Activated T-helper 17 cell treated with anti-CD3 and anti-CD28 coated beads, Interleukin-2, amount 50 U/mL, for 72 hours (primary cell): Measurements from ENCODE around the gene FOXS1. TPM values are rescaled to one million over a fixed set of nuclear protein-coding genes. Genes with fewer than 3 reads are reported as not detected.

Experiments used
- ATAC-seq: fragments of 150-1000 bp; cut with Tn5 transposase; replicated peaks from 2 replicates; pipeline ENCODE4 v1.10.0; 2021; ENCODE audit warnings: mild to moderate bottlenecking, moderate library complexity
- H3K27ac Mint-ChIP-seq: one replicate; pipeline ENCODE4 v1.8.0; 2022; ENCODE audit warnings: mixed read lengths
- H3K27me3 Mint-ChIP-seq: one replicate; pipeline ENCODE4 v1.8.0; 2022; ENCODE audit warnings: mixed read lengths
- H3K36me3 Mint-ChIP-seq: one replicate; pipeline ENCODE4 v1.8.0; 2022; ENCODE audit warnings: low read depth, mild to moderate bottlenecking, mixed read lengths
- H3K4me1 Mint-ChIP-seq: one replicate; pipeline ENCODE4 v1.8.0; 2022; ENCODE audit warnings: mixed read lengths
- H3K4me3 Mint-ChIP-seq: one replicate; pipeline ENCODE4 v1.8.0; 2022; ENCODE audit warnings: mild to moderate bottlenecking, mixed read lengths
- H3K9me3 Mint-ChIP-seq: one replicate; pipeline ENCODE4 v1.8.0; 2022; ENCODE audit warnings: mixed read lengths
- total RNA-seq, 2 donors: library from RNA; stranded (reverse); gene quantifications; one replicate each; pipeline ENCODE4 v1.2.3, GENCODE V29; 2022

The FOXS1 gene
- total RNA-seq, 2 donors from 2014 or later, result not detected

- H3K27ac Mint-ChIP-seq, result no peak overlapping the region
- H3K9me3 Mint-ChIP-seq, result no peaks in the 10 kb centered on the region
- ATAC-seq, result no peak
- H3K4me1 Mint-ChIP-seq, result no peaks in the 10 kb centered on the region
- H3K4me3 Mint-ChIP-seq, result no peak overlapping the region
- no peaks in the 10 kb centered on the region for H3K36me3 Mint-ChIP-seq
- H3K27me3 Mint-ChIP-seq, result peaks cover 14% of the 10 kb centered on the region
Measured at GRCh38 chr20:31853481-31853880, 8.1 kb upstream of the FOXS1 start.

- Mint-ChIP-seq H3K27ac (no peak overlapping the region), H3K4me3 (no peak overlapping the region), H3K4me1 (no peaks in the 10 kb centered on the region)
Measured at GRCh38 chr20:31851240-31851955, 6.0 kb upstream of the FOXS1 start.

GRCh38 chr20:31849306-31849930, 4.0 kb upstream of the FOXS1 start:
- H3K4me3 Mint-ChIP-seq, result no peak overlapping the region
- no peak overlapping the region for H3K27ac Mint-ChIP-seq
- no peaks in the 10 kb centered on the region for H3K9me3 Mint-ChIP-seq
- no peaks in the 10 kb centered on the region for H3K4me1 Mint-ChIP-seq
- peaks cover 8% of the 10 kb centered on the region for H3K27me3 Mint-ChIP-seq
- H3K36me3 Mint-ChIP-seq, result no peaks in the 10 kb centered on the region
- no peak for ATAC-seq

More at GRCh38 chr20:31851240-31851955, 6.0 kb upstream of the FOXS1 start:
- Mint-ChIP-seq H3K9me3 (no peaks in the 10 kb centered on the region), H3K36me3 (no peaks in the 10 kb centered on the region), H3K27me3 (peaks cover 8% of the 10 kb centered on the region)
- no peak for ATAC-seq

- Mint-ChIP-seq H3K4me3 (no peak overlapping the region), H3K4me1 (no peaks in the 10 kb centered on the region), H3K36me3 (no peaks in the 10 kb centered on the region), H3K9me3 (no peaks in the 10 kb centered on the region), H3K27me3 (peaks cover 8% of the 10 kb centered on the region), H3K27ac (no peak overlapping the region)
- ATAC-seq, result no peak
Measured at GRCh38 chr20:31848088-31848999, 2.9 kb upstream of the FOXS1 start.

GRCh38 chr20:31846793-31847138, 1.4 kb upstream of the FOXS1 start:
- no peak overlapping the region for H3K4me3 Mint-ChIP-seq
- H3K4me1 Mint-ChIP-seq, result no peaks in the 10 kb centered on the region
- H3K27me3 Mint-ChIP-seq, result peaks cover 8% of the 10 kb centered on the region
- no peak overlapping the region for H3K27ac Mint-ChIP-seq
- no peaks in the 10 kb centered on the region for H3K36me3 Mint-ChIP-seq
- no peaks in the 10 kb centered on the region for H3K9me3 Mint-ChIP-seq
- ATAC-seq, result no peak

GRCh38 chr20:31844737-31845299, 586 bp downstream of the FOXS1 start:
- no peaks in the 10 kb centered on the region for H3K9me3 Mint-ChIP-seq
- no peaks in the 10 kb centered on the region for H3K4me1 Mint-ChIP-seq
- no peaks in the 10 kb centered on the region for H3K27me3 Mint-ChIP-seq
- ATAC-seq, result no peak
- no peaks in the 10 kb centered on the region for H3K36me3 Mint-ChIP-seq
- no peak overlapping the region for H3K27ac Mint-ChIP-seq
- H3K4me3 Mint-ChIP-seq, result no peak overlapping the region

GRCh38 chr20:31843881-31844280, 1.5 kb downstream of the FOXS1 start:
- Mint-ChIP-seq H3K9me3 (no peaks in the 10 kb centered on the region), H3K36me3 (no peaks in the 10 kb centered on the region), H3K27me3 (no peaks in the 10 kb centered on the region), H3K27ac (no peak overlapping the region), H3K4me1 (no peaks in the 10 kb centered on the region), H3K4me3 (no peak overlapping the region)
- ATAC-seq, result no peak

- H3K4me1 Mint-ChIP-seq, result no peaks in the 10 kb centered on the region
- H3K4me3 Mint-ChIP-seq, result no peak overlapping the region
- no peaks in the 10 kb centered on the region for H3K36me3 Mint-ChIP-seq
- H3K27ac Mint-ChIP-seq, result no peak overlapping the region
- H3K9me3 Mint-ChIP-seq, result no peaks in the 10 kb centered on the region
- no peak for ATAC-seq
- no peaks in the 10 kb centered on the region for H3K27me3 Mint-ChIP-seq
Measured at GRCh38 chr20:31843288-31843687, 2.1 kb downstream of the FOXS1 start.

GRCh38 chr20:31842471-31843157, 2.8 kb downstream of the FOXS1 start:
- no peak for ATAC-seq
- no peaks in the 10 kb centered on the region for H3K4me1 Mint-ChIP-seq

GRCh38 chr20:31841928-31842327, 3.5 kb downstream of the FOXS1 start:
- no peak for ATAC-seq
- H3K27me3 Mint-ChIP-seq, result no peaks in the 10 kb centered on the region
- H3K4me3 Mint-ChIP-seq, result no peak overlapping the region
- H3K27ac Mint-ChIP-seq, result no peak overlapping the region
- H3K9me3 Mint-ChIP-seq, result no peaks in the 10 kb centered on the region
- no peaks in the 10 kb centered on the region for H3K36me3 Mint-ChIP-seq
- no peaks in the 10 kb centered on the region for H3K4me1 Mint-ChIP-seq

More at GRCh38 chr20:31842471-31843157, 2.8 kb downstream of the FOXS1 start:
- Mint-ChIP-seq H3K9me3 (no peaks in the 10 kb centered on the region), H3K27ac (no peak overlapping the region), H3K27me3 (no peaks in the 10 kb centered on the region), H3K36me3 (no peaks in the 10 kb centered on the region), H3K4me3 (no peak overlapping the region)

- no peaks in the 10 kb centered on the region for H3K36me3 Mint-ChIP-seq
- no peak overlapping the region for H3K4me3 Mint-ChIP-seq
- no peak for ATAC-seq
- no peak overlapping the region for H3K27ac Mint-ChIP-seq
- no peaks in the 10 kb centered on the region for H3K27me3 Mint-ChIP-seq
- no peaks in the 10 kb centered on the region for H3K4me1 Mint-ChIP-seq
- H3K9me3 Mint-ChIP-seq, result no peaks in the 10 kb centered on the region
Measured at GRCh38 chr20:31840906-31841816, 4.2 kb downstream of the FOXS1 start.

GRCh38 chr20:31839782-31840487, 5.5 kb downstream of the FOXS1 start:
- no peak for ATAC-seq
- H3K27ac Mint-ChIP-seq, result no peak overlapping the region

More at GRCh38 chr20:31839782-31840487, 5.5 kb downstream of the FOXS1 start:
- H3K4me1 Mint-ChIP-seq, result no peaks in the 10 kb centered on the region
- H3K36me3 Mint-ChIP-seq, result no peaks in the 10 kb centered on the region
- H3K9me3 Mint-ChIP-seq, result no peaks in the 10 kb centered on the region
- no peak overlapping the region for H3K4me3 Mint-ChIP-seq
- H3K27me3 Mint-ChIP-seq, result no peaks in the 10 kb centered on the region
